ENCODE data around the gene SYCP3. TPM values are rescaled to one million over a fixed set of nuclear protein-coding genes. Genes with fewer than 3 reads are reported as not detected.

SYCP3 gene
- total and polyA plus RNA-seq, 2 of the 13 experiments (the other 11 are each of a cell fraction or from before 2014, with no cell fraction given), result not detected

GRCh38 chr12:101697930-101698799 is 41.1 kb downstream of the SYCP3 start (continued):
- TF ChIP-seq TCF12 (IDR thresholded peaks at IDR 0.05) (no peak), TCF12 (CRISPR knock-in tag; IDR thresholded peaks at IDR 0.05) (no peak; the same call in 1 of the 2 replicates), CC2D1A (CRISPR knock-in tag; IDR thresholded peaks at IDR 0.05) (no peak), GMEB1 (CRISPR knock-in tag; IDR thresholded peaks at IDR 0.05; ENCODE audit: borderline replicate concordance) (no peak; the same call in 1 of the 2 replicates), MEF2D (CRISPR knock-in tag; IDR thresholded peaks at IDR 0.05) (no peak), MIER3 (CRISPR knock-in tag; IDR thresholded peaks at IDR 0.05; ENCODE audit: borderline replicate concordance) (no peak; the same call in 1 of the 2 replicates), SIX4 (CRISPR knock-in tag; IDR thresholded peaks at IDR 0.05) (no peak), ZNF546 (CRISPR knock-in tag; conservative IDR thresholded peaks at IDR 0.05) (no peak), ZNF101 (CRISPR knock-in tag; IDR thresholded peaks at IDR 0.05; ENCODE audit: borderline replicate concordance, low read depth) (no peak), CBX2 (IDR thresholded peaks at IDR 0.05; ENCODE audit: low read depth, low read length) (no peak), CBX2 (CRISPR knock-in tag; IDR thresholded peaks at IDR 0.05; ENCODE audit: low read depth) (no peak), PRPF4 (IDR thresholded peaks at IDR 0.05; ENCODE audit: low read depth, low read length, poor library complexity, severe bottlenecking) (no peak), FOSL1 (CRISPR knock-in tag; IDR thresholded peaks at IDR 0.05; ENCODE audit: borderline replicate concordance) (no peak), USF2 (IDR thresholded peaks at IDR 0.05; ENCODE audit: low read depth, low read length) (no peak), USF2 (CRISPR knock-in tag; IDR thresholded peaks at IDR 0.05; ENCODE audit: borderline replicate concordance) (no peak), TAF1 (CRISPR knock-in tag; IDR thresholded peaks at IDR 0.05) (peak; percentile 59), TAF15 (IDR thresholded peaks at IDR 0.05; ENCODE audit: low read depth, low read length, poor library complexity, severe bottlenecking) (no peak), CCDC6 (CRISPR knock-in tag; IDR thresholded peaks at IDR 0.05) (no peak), ZNF646 (CRISPR knock-in tag; IDR thresholded peaks at IDR 0.05) (no peak), ELF1 (CRISPR knock-in tag; IDR thresholded peaks at IDR 0.05) (no peak)
